Heart left ventricle (tissue), 16 donors: Measurements from ENCODE around the gene TBC1D5. TPM values are rescaled to one million over a fixed set of nuclear protein-coding genes. Genes with fewer than 3 reads are reported as not detected.
A peak's percentile ranks its signal among the peaks of the same experiment; 100 is the strongest.

Source experiments
- ATAC-seq, 4 donors: fragments of 200-7000 bp; cut with Tn5 transposase; one replicate each; pipeline ENCODE4 v1.9.1; 2020 to 2022; ENCODE audit warnings: moderate library complexity in 4 of 4, mild to moderate bottlenecking in 3 of 4, moderate number of reproducible peaks in 1 of 4
- DNase-seq, 5 donors: peaks; one replicate each; pipeline ENCODE4 v3.0.0-alpha.2; 2020
- H3K27ac ChIP-seq, 12 donors: fragments of 200-600 bp; sonication (generic) in 4 of 12; one replicate each; pipeline versions ENCODE4 v1.5.0 to v1.8.0; 2016 to 2022; ENCODE audit warnings: mild to moderate bottlenecking in 2 of 12
- H3K27me3 ChIP-seq, 9 donors: fragments of 200-600 bp; sonication (generic) in 2 of 9; one replicate each; pipeline versions ENCODE4 v1.5.1 to v1.8.0; 2016 to 2022; ENCODE audit warnings: mild to moderate bottlenecking in 3 of 9
- H3K36me3 ChIP-seq, 9 donors: fragments of 200-600 bp; sonication (generic) in 2 of 9; one replicate each; pipeline versions ENCODE4 v1.5.0 to v1.8.0; 2018 to 2022; ENCODE audit warnings: mild to moderate bottlenecking in 2 of 9
- H3K4me1 ChIP-seq, 12 donors: fragments of 200-600 bp; sonication (generic) in 4 of 12; one replicate each; pipeline versions ENCODE4 v1.5.0 to v1.8.0; 2016 to 2022; ENCODE audit warnings: mild to moderate bottlenecking in 3 of 12
- H3K4me3 ChIP-seq, 12 donors: fragments of 200-600 bp; sonication (generic) in 4 of 12; one replicate each; pipeline versions ENCODE4 v1.5.0 to v1.8.0; 2017 to 2022; ENCODE audit warnings: mild to moderate bottlenecking in 9 of 12, moderate library complexity in 4 of 12
- H3K9me3 ChIP-seq, 12 donors: fragments of 200-600 bp; sonication (generic) in 4 of 12; one replicate each; pipeline versions ENCODE4 v1.5.0 to v1.8.0; 2016 to 2022; ENCODE audit warnings: mild to moderate bottlenecking in 1 of 12
- CTCF ChIP-seq, 12 donors: fragments of 200-600 bp; sonication (generic) in 4 of 12; IDR thresholded peaks; one replicate each; pipeline versions ENCODE4 v1.5.0 to v1.8.0; 2018 to 2022; ENCODE audit warnings: antibody characterized with exemption in 12 of 12, mild to moderate bottlenecking in 5 of 12
- POLR2A ChIP-seq, 2 donors: fragments of 450-650 bp; IDR thresholded peaks; one replicate each; pipeline ENCODE4 v1.6.1; 2017; ENCODE audit warnings: antibody characterized with exemption in 2 of 2, mild to moderate bottlenecking in 2 of 2, moderate library complexity in 2 of 2
- WGBS, 4 donors: extraction: QIAGEN DNeasy Blood & Tissue Kit in 2 of 4; methylation state at CpG; one replicate each; pipeline versions ENCODE4 v1.1.5 to v1.1.7; 2013 to 2018; 5-methylcytosine and 5-hydroxymethylcytosine counted together
- intact Hi-C, 10 donors: fragments of 100-400 bp; cut with DNase I; formaldehyde crosslinking; loops; one replicate each; pipeline versions ENCODE4 v1.11.1 to v1.14.2; 2022
- polyA plus RNA-seq, 2 donors: library from polyadenylated mRNA; stranded (reverse); fragments of 200-250 nt; gene quantifications; one replicate each; pipeline ENCODE4 v1.2.3, GENCODE V29; 2013
- total RNA-seq, 9 donors: library from RNA; depleted of rRNA in 2 of 9; stranded (reverse); fragments of >200 nt in 2 of 9; fragmentation: NEBNext Ultra II Directional in 3 of 9; extraction: Animal tissue kit (Norgen Biotek cat#: 25700) in 3 of 9; gene quantifications; one replicate each; pipeline versions ENCODE4 v1.1.0 to v1.2.4, GENCODE V29; 2016 to 2023
- donor health status: ischemic (EF 13 %, LVEDD 7.1; RV severe dilation, severe dysfunction).
- donor health status: healthy with polysubstance abuse.
- donor health status: DM: no; HTN: yes; CAD: no.
- donor health status: DM: no; HTN: no; CAD: no.
- donor health status: ischemic (EF 25% LVEDD 6.9; RV normal size, moderate dysfunction).
- donor health status: ischemic (EF 25% LVEDD 5.7; RV mildly dilated, moderate dysfunction).
- donor health status: healthy.
- donor health status: DM: yes; HTN: yes; CAD: no.
- donor health status: ischemic (EF 35%, LVEDD 5.7; RV mildly dilated, moderate dysfunction).
- donor health status: nonischemic (EF 11% LVEDD 7.7; RV severe dilation, severe dysfunction).
- donor health status: DM: yes; HTN: yes; CAD: no.
- donor health status: PGD.
- donor health status: ischemic (EF 29% LVEDD 5.4; RV normal size, mild dysfunction).
- donor health status: nonischemic (EF 23%, LVEDD 6.1; RV moderate dilation, normal function).

TBC1D5 gene
- total and polyA plus RNA-seq, 11 donors: 5.8 to 48.3 (median 31.1) TPM

GRCh38 chr3:17402442-17402841, 340.0 kb downstream of the TBC1D5 start:
- Histone ChIP-seq H3K27me3 (no peaks in the 10 kb centered on the region), H3K4me3 (no peak overlapping the region), H3K4me1 (peaks cover 0 to 3% (median 0%) of the 10 kb centered on the region in 12 donors), H3K27ac (no peak overlapping the region), H3K36me3 (peaks cover 0 to 70% (median 40%) of the 10 kb centered on the region in 9 donors), H3K9me3 (no peaks in the 10 kb centered on the region)
- TF ChIP-seq CTCF (IDR thresholded peaks at IDR 0.05) (no peak), POLR2A (IDR thresholded peaks at IDR 0.05) (no peak)
- ATAC-seq: no peak
- intact Hi-C loops: loop anchor here in 1 of 10 donors (10.0 kb wide), 1 partner anchor 788 kb away; no protein-coding TSS in a partner anchor
- 95 to 97% (median 96%) methylated on average over 3 of the region's 3 CpGs for WGBS, 4 donors
- no peak for DNase-seq

GRCh38 chr3:17401912-17402311, 340.5 kb downstream of the TBC1D5 start:
- DNase-seq: no peak
- Histone ChIP-seq H3K4me3 (no peak overlapping the region), H3K36me3 (peaks cover 0 to 75% (median 40%) of the 10 kb centered on the region in 9 donors), H3K9me3 (no peaks in the 10 kb centered on the region), H3K4me1 (peaks cover 0 to 3% (median 0%) of the 10 kb centered on the region in 12 donors), H3K27ac (no peak overlapping the region), H3K27me3 (no peaks in the 10 kb centered on the region)
- TF ChIP-seq CTCF (IDR thresholded peaks at IDR 0.05) (no peak), POLR2A (IDR thresholded peaks at IDR 0.05) (no peak)
- intact Hi-C loops: loop anchor here in 1 of 10 donors (10.0 kb wide), 1 partner anchor 787 kb away; no protein-coding TSS in a partner anchor
- ATAC-seq: peak in 2 of 4 donors; percentile 57 to 79
- WGBS, 4 donors: 39 to 97% (median 70%) methylated on average over 1 of the region's 1 CpG

- Histone ChIP-seq H3K36me3 (peaks cover 0 to 60% (median 32%) of the 10 kb centered on the region in 9 donors), H3K27me3 (no peaks in the 10 kb centered on the region), H3K9me3 (no peaks in the 10 kb centered on the region), H3K4me1 (peaks cover 0 to 3% (median 0%) of the 10 kb centered on the region in 12 donors), H3K27ac (no peak overlapping the region), H3K4me3 (no peak overlapping the region)
- ATAC-seq (no peak), DNase-seq (no peak)
- intact Hi-C loops: no loop called here
- TF ChIP-seq POLR2A (IDR thresholded peaks at IDR 0.05) (no peak), CTCF (IDR thresholded peaks at IDR 0.05) (no peak)
- 90 to 93% (median 91%) methylated on average over 1 of the region's 1 CpG for WGBS, 4 donors
These were observed 342.8 kb downstream of the TBC1D5 start for GRCh38 chr3:17399586-17399985.

GRCh38 chr3:17398959-17399551, 343.4 kb downstream of the TBC1D5 start:
- 88 to 97% (median 95%) methylated on average over 2 of the region's 2 CpGs for WGBS, 4 donors
- Histone ChIP-seq H3K4me1 (peaks cover 0 to 3% (median 0%) of the 10 kb centered on the region in 12 donors), H3K27me3 (no peaks in the 10 kb centered on the region), H3K27ac (no peak overlapping the region), H3K4me3 (no peak overlapping the region), H3K36me3 (peaks cover 0 to 54% (median 27%) of the 10 kb centered on the region in 9 donors), H3K9me3 (no peaks in the 10 kb centered on the region)
- TF ChIP-seq POLR2A (IDR thresholded peaks at IDR 0.05) (no peak), CTCF (IDR thresholded peaks at IDR 0.05) (no peak)
- ATAC-seq (no peak), DNase-seq (no peak)
- intact Hi-C loops: no loop called here
